ENCODE results near the gene PCF11. TPM values are rescaled to one million over a fixed set of nuclear protein-coding genes. Genes with fewer than 3 reads are reported as not detected.

Gene PCF11
- total RNA-seq, 1 donor from 2014 or later = 53.2 TPM

GRCh38 chr11:83158357-83158786, 1.4 kb downstream of the PCF11 start:
- peaks cover 29% of the 10 kb centered on the region for H3K4me1 Mint-ChIP-seq (ENCODE audit: unreplicated experiment)
- TF ChIP-seq CTCF (IDR thresholded peaks at IDR 0.05; ENCODE audit: unreplicated experiment) = no peak
- peaks cover 21% of the 10 kb centered on the region for H3K27me3 Mint-ChIP-seq (ENCODE audit: unreplicated experiment)
- peak overlapping the region; percentile 94 for H3K27ac Mint-ChIP-seq (ENCODE audit: unreplicated experiment)
- DNase-seq (ENCODE audit: low spot score) = no peak
- peak overlapping the region; percentile 100 for H3K4me3 Mint-ChIP-seq (ENCODE audit: unreplicated experiment)
- H3K9me3 Mint-ChIP-seq (ENCODE audit: unreplicated experiment) = no peaks in the 10 kb centered on the region
- H3K36me3 Mint-ChIP-seq (ENCODE audit: low read depth, unreplicated experiment) = peaks cover 10% of the 10 kb centered on the region

DNA sequence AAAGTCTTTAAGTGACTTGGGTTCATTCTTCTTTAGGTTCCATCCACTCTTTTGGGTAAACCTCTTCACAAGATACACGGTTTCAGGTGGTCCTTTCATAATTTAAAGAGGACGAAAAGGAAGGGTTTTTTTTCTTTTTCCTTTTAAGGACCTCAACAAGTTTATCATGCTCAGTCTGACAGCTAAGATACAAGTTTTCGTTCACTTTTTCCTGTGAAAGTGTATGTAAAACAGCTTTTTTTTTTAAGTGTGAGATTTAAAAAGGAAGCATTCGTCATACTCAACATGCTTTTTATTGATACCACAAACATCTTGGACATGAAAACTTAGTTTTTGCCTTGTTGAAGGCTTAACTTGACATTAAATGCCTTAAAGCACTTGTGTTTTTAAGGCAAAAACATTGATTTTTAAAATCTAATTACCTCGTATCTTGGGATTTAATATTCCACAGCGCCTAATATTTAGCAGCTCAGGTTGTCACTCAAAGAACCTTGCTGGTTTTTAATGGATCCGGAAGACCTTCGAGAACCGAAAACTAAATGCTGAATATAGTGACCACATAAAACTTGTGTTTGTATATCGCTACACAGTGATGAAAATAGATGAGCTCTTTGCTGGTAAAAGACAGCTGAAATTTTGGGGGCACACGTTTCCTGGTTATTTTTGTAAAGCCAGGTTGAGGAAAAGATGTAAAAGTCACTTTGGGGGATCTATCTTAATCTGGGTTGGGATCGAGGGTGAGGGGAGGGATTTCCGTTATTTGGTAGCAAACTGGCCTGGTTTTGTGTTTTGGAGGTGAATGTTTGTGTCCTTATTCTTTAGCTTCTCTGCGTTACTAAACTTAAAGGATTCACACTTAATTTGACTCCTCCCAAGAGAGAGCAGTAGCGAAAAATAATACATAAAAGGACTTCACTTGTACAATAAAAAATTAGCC, 2.3 kb downstream of the PCF11 start:
- peaks cover 14% of the 10 kb centered on the region for H3K36me3 Mint-ChIP-seq (ENCODE audit: low read depth, unreplicated experiment)
- H3K27ac Mint-ChIP-seq (ENCODE audit: unreplicated experiment) = peak overlapping the region; percentile 86
- no peaks in the 10 kb centered on the region for H3K9me3 Mint-ChIP-seq (ENCODE audit: unreplicated experiment)
- no peak for DNase-seq (ENCODE audit: low spot score)
- peaks cover 29% of the 10 kb centered on the region for H3K4me1 Mint-ChIP-seq (ENCODE audit: unreplicated experiment)
- peaks cover 21% of the 10 kb centered on the region for H3K27me3 Mint-ChIP-seq (ENCODE audit: unreplicated experiment)
- TF ChIP-seq CTCF (IDR thresholded peaks at IDR 0.05; ENCODE audit: unreplicated experiment) = no peak
- H3K4me3 Mint-ChIP-seq (ENCODE audit: unreplicated experiment) = peak overlapping the region; percentile 100

- peaks cover 29% of the 10 kb centered on the region for H3K4me1 Mint-ChIP-seq (ENCODE audit: unreplicated experiment)
- no peak for TF ChIP-seq CTCF (IDR thresholded peaks at IDR 0.05; ENCODE audit: unreplicated experiment)
- H3K27ac Mint-ChIP-seq (ENCODE audit: unreplicated experiment) = peak overlapping the region; percentile 86
- DNase-seq (ENCODE audit: low spot score) = no peak
- no peaks in the 10 kb centered on the region for H3K9me3 Mint-ChIP-seq (ENCODE audit: unreplicated experiment)
- H3K4me3 Mint-ChIP-seq (ENCODE audit: unreplicated experiment) = peak overlapping the region; percentile 100
- peaks cover 21% of the 10 kb centered on the region for H3K27me3 Mint-ChIP-seq (ENCODE audit: unreplicated experiment)
- peaks cover 18% of the 10 kb centered on the region for H3K36me3 Mint-ChIP-seq (ENCODE audit: low read depth, unreplicated experiment)
Measured at GRCh38 chr11:83159902-83160865, 3.3 kb downstream of the PCF11 start.

- DNase-seq (ENCODE audit: low spot score) = no peak
- Mint-ChIP-seq H3K4me1 (ENCODE audit: unreplicated experiment) (peaks cover 27% of the 10 kb centered on the region), H3K36me3 (ENCODE audit: low read depth, unreplicated experiment) (peaks cover 26% of the 10 kb centered on the region), H3K9me3 (ENCODE audit: unreplicated experiment) (no peaks in the 10 kb centered on the region), H3K4me3 (ENCODE audit: unreplicated experiment) (no peak overlapping the region), H3K27me3 (ENCODE audit: unreplicated experiment) (peaks cover 13% of the 10 kb centered on the region), H3K27ac (ENCODE audit: unreplicated experiment) (peak overlapping the region; percentile 11)
- TF ChIP-seq CTCF (IDR thresholded peaks at IDR 0.05; ENCODE audit: unreplicated experiment) = no peak
Measured at GRCh38 chr11:83161610-83162199, 4.8 kb downstream of the PCF11 start.

Measured in endothelial cell (in vitro differentiated cells).